Upper lobe of left lung (tissue), 4 donors: ENCODE results near the gene USP15.

Experiments
- EP300 ChIP-seq, 4 donors: sonication (generic); formaldehyde crosslinking; IDR thresholded peaks; one replicate each; pipeline ENCODE4 v1.5.1; 2017; ENCODE audit warnings: antibody characterized with exemption in 4 of 4, control low read depth in 2 of 4
- POLR2AphosphoS5 ChIP-seq, 2 donors: sonication (generic); formaldehyde crosslinking; IDR thresholded peaks; one replicate each; pipeline ENCODE4 v1.5.1; 2017; ENCODE audit warnings: antibody characterized with exemption in 2 of 2

GRCh38 chr12:62250671-62251608, 9.3 kb upstream of the USP15 start:
- no peak for TF ChIP-seq EP300 (IDR thresholded peaks at IDR 0.05)
- TF ChIP-seq POLR2AphosphoS5 (IDR thresholded peaks at IDR 0.05): no peak
